ENCODE data around the gene NEURL4. TPM values are rescaled to one million over a fixed set of nuclear protein-coding genes. Genes with fewer than 3 reads are reported as not detected.

Gene NEURL4
- total and polyA plus RNA-seq, 2 donors (not counting 1 experiment from before 2014, with no cell fraction given), result 54.6 to 85.2 TPM

- peak overlapping the region; percentile 67 for H3K9ac ChIP-seq (ENCODE audit: low read length)
Measured at GRCh38 chr17:7281953-7282751, 47.0 kb downstream of the NEURL4 start.

More at GRCh38 chr17:7281953-7282751, 47.0 kb downstream of the NEURL4 start:
- Histone ChIP-seq H3K36me3 (replicated peaks in 1 of 2; ENCODE audit: control extremely low read depth in 1 of 2, control insufficient read depth in 1 of 2, extremely low read depth in 1 of 2, insufficient read depth in 2 of 2, low read length in 1 of 2) (no peaks in the 10 kb centered on the region), H3K27ac (ENCODE audit: low read length in 2 of 2) (no peak overlapping the region), H3K4me1 (ENCODE audit: control insufficient read depth in 2 of 2, insufficient read depth in 2 of 2, low read length in 2 of 2) (peaks cover 20 to 31% of the 10 kb centered on the region in 2 donors), H3K4me2 (replicated peaks; ENCODE audit: low read depth, low read length, poor library complexity, severe bottlenecking) (peak overlapping the region; percentile 98), H2AFZ (ENCODE audit: insufficient read depth, low read depth, low read length, poor library complexity, severe bottlenecking) (peak overlapping the region; percentile 64), H3K79me2 (ENCODE audit: control insufficient read depth, insufficient read depth, low read length) (no peaks in the 10 kb centered on the region), H3K27me3 (replicated peaks in 1 of 4; ENCODE audit: control extremely low read depth in 1 of 4, control insufficient read depth in 3 of 4, insufficient read depth in 4 of 4, low read length in 3 of 4) (peaks cover 0 to 50% (median 13%) of the 10 kb centered on the region in 4 experiments), H3K9me3 (ENCODE audit: control extremely low read depth in 1 of 3, control insufficient read depth in 2 of 3, insufficient read depth in 1 of 3, low read length in 2 of 3) (peaks cover 0 to 18% (median 0%) of the 10 kb centered on the region in 3 donors), H3K4me3 (ENCODE audit: control extremely low read depth in 1 of 5, extremely low read depth in 1 of 5, insufficient read depth in 1 of 5, low read depth in 2 of 5, low read length in 4 of 5) (peak overlapping the region in 4 of 5 experiments; percentile 36 to 69 (median 54)), H4K20me1 (ENCODE audit: control insufficient read depth, insufficient read depth, low read length, poor library complexity, severe bottlenecking) (no peaks in the 10 kb centered on the region)
- ATAC-seq (ENCODE audit: low read depth) (no peak), DNase-seq (peak; percentile 47)
- intact Hi-C loops (cut with micrococcal nuclease), result loop anchor here (2.0 kb wide), 1 partner anchor 19 kb away; the partner anchor contains the start of gene CLDN7
- TF ChIP-seq EZH2 (IDR thresholded peaks at IDR 0.05; ENCODE audit: borderline replicate concordance, insufficient read depth, low read depth, low read length, poor library complexity, severe bottlenecking), result no peak
- no peak for TF ChIP-seq CTCF (IDR thresholded peaks at IDR 0.05)
- POLR2A ChIA-PET, result interaction anchor here (0.6 to 1.8 kb wide), 6 partner anchors 12 to 280 kb away, joined by 3 to 7 read pairs (median 4); no protein-coding TSS in a partner anchor
- H3K4me1 Mint-ChIP-seq, result peaks cover 20% of the 10 kb centered on the region
- peaks cover 29% of the 10 kb centered on the region for H3K27me3 Mint-ChIP-seq
- CTCF ChIA-PET, result interaction anchor here (0.7 to 10.9 kb wide), 7 partner anchors 9 to 236 kb away, joined by 3 to 115 read pairs (median 7); partner anchors contain the start of genes ACADVL and DLG4
- H3K27ac Mint-ChIP-seq, result no peak overlapping the region
- H3K4me3 Mint-ChIP-seq, result peak overlapping the region; percentile 92
- H3K9me3 Mint-ChIP-seq (ENCODE audit: insufficient read depth), result no peaks in the 10 kb centered on the region
- WGBS (ENCODE audit: insufficient coverage), result 7% methylated on average over 36 of the region's 43 CpGs

Measured in B cell (primary cell).